Transverse colon (tissue), 4 donors: ENCODE results near the gene LEPR. TPM values are rescaled to one million over a fixed set of nuclear protein-coding genes. Genes with fewer than 3 reads are reported as not detected.

Source experiments
- DNase-seq: peaks from one replicate; pipeline ENCODE4 v3.0.0-alpha.2; 2019
- H3K27ac ChIP-seq, 4 donors: fragments of 200-600 bp; sonication (generic); 2 replicates each; pipeline ENCODE4 v1.5.1; 2016 to 2018; ENCODE audit warnings: inconsistent platforms in 4 of 4
- H3K27me3 ChIP-seq: fragments of 200-600 bp; sonication (generic); 2 replicates; pipeline ENCODE4 v1.5.1; 2017; ENCODE audit warnings: inconsistent platforms
- H3K36me3 ChIP-seq, 4 donors: fragments of 200-600 bp; sonication (generic); 2 replicates each; pipeline ENCODE4 v1.5.1; 2017 to 2019; ENCODE audit warnings: inconsistent platforms in 4 of 4
- H3K4me1 ChIP-seq, 4 donors: fragments of 200-600 bp; sonication (generic); 2 replicates each; pipeline ENCODE4 v1.5.1; 2017 to 2020; ENCODE audit warnings: inconsistent platforms in 4 of 4
- H3K4me3 ChIP-seq, 4 donors: fragments of 200-600 bp; sonication (generic); 1 replicate in 1 of 4; 2 replicates in 3 of 4; pipeline versions ENCODE4 v1.5.1 to v1.6.1; 2017 to 2019; ENCODE audit warnings: inconsistent platforms in 4 of 4
- H3K9me3 ChIP-seq, 2 donors: fragments of 200-600 bp; sonication (generic); 2 replicates each; pipeline ENCODE4 v1.5.1; 2017 to 2019; ENCODE audit warnings: inconsistent platforms in 2 of 2
- CTCF ChIP-seq, 5 experiments: fragments of 200-600 bp in 3 of 5; fragments of 450-650 bp in 2 of 5; sonication (generic) in 3 of 5; IDR thresholded peaks; 1 replicate in 2 of 5; 2 replicates in 3 of 5; pipeline ENCODE4 v1.5.1; 2016 to 2017; ENCODE audit warnings: antibody characterized with exemption in 5 of 5, inconsistent platforms in 3 of 5, mild to moderate bottlenecking in 2 of 5, moderate library complexity in 1 of 5
- EP300 ChIP-seq: sonication (generic); formaldehyde crosslinking; IDR thresholded peaks from one replicate; pipeline ENCODE4 v1.6.1; 2017; ENCODE audit warnings: antibody characterized with exemption, low read depth
- POLR2A ChIP-seq: fragments of 450-650 bp; IDR thresholded peaks from one replicate; pipeline ENCODE4 v1.6.1; 2016; ENCODE audit warnings: antibody characterized with exemption, mild to moderate bottlenecking, moderate library complexity
- POLR2AphosphoS5 ChIP-seq, 3 donors: sonication (generic); formaldehyde crosslinking; IDR thresholded peaks; one replicate each; pipeline ENCODE4 v1.6.1; 2016; ENCODE audit warnings: antibody characterized with exemption in 3 of 3
- WGBS, 2 donors: methylation state at CpG; one replicate each; pipeline ENCODE4 v1.1.5; 2018; ENCODE audit warnings: low coverage in 1 of 2; 5-methylcytosine and 5-hydroxymethylcytosine counted together
- in situ Hi-C, 4 donors: fragments of 200-750 bp; cut with MboI; loops; one replicate each; pipeline versions ENCODE4 v1.15.0 to v1.15.1; 2017; ENCODE audit warnings: low sequenced_read_pairs in 3 of 4, low pct_ligation_motif_present in 1 of 4, low pct_unique_long_range_greater_than_20kb in 1 of 4
- intact Hi-C: fragments of 100-400 bp; cut with DNase I; formaldehyde crosslinking; loops from one replicate; pipeline ENCODE4 v1.15.1; 2023; ENCODE audit warnings: low total_unique reads
- total RNA-seq, 4 donors: library from RNA; depleted of rRNA; stranded (reverse); fragments of >200 nt; gene quantifications; one replicate each; pipeline ENCODE4 v1.1.0, GENCODE V29; 2016

LEPR gene
- total RNA-seq, 4 donors from 2014 or later, result 0.37 to 8.4 (median 1.5) TPM

GRCh38 chr1:65395887-65396612, 24.4 kb upstream of the LEPR start:
- intact Hi-C loops, result no loop called here
- H3K36me3 ChIP-seq, result no peaks in the 10 kb centered on the region
- WGBS, 2 donors, result 67 to 76% methylated on average over 1 to 3 of the region's 3 CpGs
- H3K4me1 ChIP-seq, result no peaks in the 10 kb centered on the region
- TF ChIP-seq EP300 (no peak), POLR2A (no peak)
- in situ Hi-C loops, result no loop called here
- DNase-seq, result no peak
- H3K27me3 ChIP-seq, result no peaks in the 10 kb centered on the region
- no peaks in the 10 kb centered on the region for H3K9me3 ChIP-seq
- H3K4me3 ChIP-seq, result no peak overlapping the region
- H3K27ac ChIP-seq, result no peak overlapping the region

GRCh38 chr1:65398083-65398482, 22.4 kb upstream of the LEPR start:
- Histone ChIP-seq H3K4me3 (no peak overlapping the region), H3K9me3 (no peaks in the 10 kb centered on the region), H3K4me1 (no peaks in the 10 kb centered on the region), H3K27ac (no peak overlapping the region), H3K27me3 (no peaks in the 10 kb centered on the region), H3K36me3 (no peaks in the 10 kb centered on the region)
- WGBS, 2 donors, result 77 to 98% methylated on average over 1 of the region's 1 CpG
- TF ChIP-seq EP300 (no peak), POLR2A (no peak), POLR2AphosphoS5 (IDR thresholded peaks at IDR 0.05) (no peak), CTCF (IDR thresholded peaks at IDR 0.05) (no peak)
- no peak for DNase-seq
- intact Hi-C loops (no loop called here), in situ Hi-C loops (no loop called here)

GRCh38 chr1:65399003-65399402, 21.5 kb upstream of the LEPR start:
- Histone ChIP-seq H3K9me3 (no peaks in the 10 kb centered on the region), H3K4me1 (no peaks in the 10 kb centered on the region), H3K4me3 (no peak overlapping the region), H3K36me3 (no peaks in the 10 kb centered on the region), H3K27me3 (no peaks in the 10 kb centered on the region), H3K27ac (no peak overlapping the region)
- in situ Hi-C loops, result no loop called here
- intact Hi-C loops, result no loop called here
- no peak for TF ChIP-seq CTCF (IDR thresholded peaks at IDR 0.05)
- TF ChIP-seq POLR2A, result no peak
- no peak for TF ChIP-seq POLR2AphosphoS5 (IDR thresholded peaks at IDR 0.05)
- no peak for TF ChIP-seq EP300
- 95 to 100% methylated on average over 1 of the region's 1 CpG for WGBS, 2 donors
- no peak for DNase-seq

GRCh38 chr1:65401612-65402011, 18.9 kb upstream of the LEPR start:
- no peaks in the 10 kb centered on the region for H3K36me3 ChIP-seq
- whole genome bisulfite sequencing, 2 donors, result 92 to 94% methylated on average over 3 of the region's 3 CpGs
- intact Hi-C loops, result no loop called here
- H3K27ac ChIP-seq, result no peak overlapping the region
- TF ChIP-seq EP300 (no peak), POLR2AphosphoS5 (IDR thresholded peaks at IDR 0.05) (no peak), POLR2A (no peak), CTCF (IDR thresholded peaks at IDR 0.05) (no peak)
- no peaks in the 10 kb centered on the region for H3K4me1 ChIP-seq
- in situ Hi-C loops, result loop anchor here in 2 of 4 donors (25.0 kb wide), 2 partner anchors 314 to 339 kb away; no protein-coding TSS in a partner anchor
- no peaks in the 10 kb centered on the region for H3K9me3 ChIP-seq
- H3K27me3 ChIP-seq, result no peaks in the 10 kb centered on the region
- DNase-seq, result no peak
- no peak overlapping the region for H3K4me3 ChIP-seq

- Histone ChIP-seq H3K9me3 (no peaks in the 10 kb centered on the region), H3K27ac (no peak overlapping the region), H3K4me3 (no peak overlapping the region), H3K27me3 (no peaks in the 10 kb centered on the region), H3K4me1 (no peaks in the 10 kb centered on the region), H3K36me3 (no peaks in the 10 kb centered on the region)
- intact Hi-C loops (no loop called here), in situ Hi-C loops (loop anchor here in 2 of 4 donors (25.0 kb wide), 2 partner anchors 318 to 343 kb away; no protein-coding TSS in a partner anchor)
- DNase-seq, result no peak
- TF ChIP-seq CTCF (IDR thresholded peaks at IDR 0.05) (no peak), POLR2A (no peak), POLR2AphosphoS5 (IDR thresholded peaks at IDR 0.05) (no peak), EP300 (no peak)
Measured at GRCh38 chr1:65404941-65405340, 15.5 kb upstream of the LEPR start.
